ENCODE measurements around the gene SLCO4A1. TPM values are rescaled to one million over a fixed set of nuclear protein-coding genes. Genes with fewer than 3 reads are reported as not detected.

The SLCO4A1 gene
- total and polyA plus RNA-seq, 11 donors: 1.00 to 54.0 (median 11.5) TPM

GRCh38 chr20:62668441-62669027, 26.2 kb downstream of the SLCO4A1 start:
- peak in 4 of 5 donors; percentile 63 to 73 (median 66) for DNase-seq
- peak in 3 of 4 donors; percentile 53 to 61 (median 56) for ATAC-seq

GRCh38 chr20:62669249-62669648, 26.9 kb downstream of the SLCO4A1 start:
- ATAC-seq: no peak
- H3K4me1 ChIP-seq: peaks cover 0 to 27% (median 12%) of the 10 kb centered on the region in 12 donors
- H3K9me3 ChIP-seq: no peaks in the 10 kb centered on the region
- H3K27me3 ChIP-seq: peaks cover 0 to 6% (median 0%) of the 10 kb centered on the region in 9 donors
- H3K4me3 ChIP-seq: no peak overlapping the region
- no peak overlapping the region for H3K27ac ChIP-seq
- peaks cover 0 to 11% (median 0%) of the 10 kb centered on the region in 9 donors for H3K36me3 ChIP-seq
- TF ChIP-seq CTCF (IDR thresholded peaks at IDR 0.05): no peak
- intact Hi-C loops (cut with DNase I): loop anchor here in 9 of 10 donors (1.0 to 10.0 kb wide), 7 partner anchors 122 to 326 kb away; no protein-coding TSS in a partner anchor
- WGBS, 4 donors: 85 to 97% (median 94%) methylated on average over 4 to 10 of the region's 10 CpGs
- peak in 1 of 5 donors; percentile 18 for DNase-seq

More at GRCh38 chr20:62668441-62669027, 26.2 kb downstream of the SLCO4A1 start:
- H3K4me1 ChIP-seq: peaks cover 0 to 27% (median 12%) of the 10 kb centered on the region in 12 donors
- intact Hi-C loops (cut with DNase I): loop anchor here (1.0 to 10.0 kb wide), 9 partner anchors 122 to 326 kb away; no protein-coding TSS in a partner anchor
- no peaks in the 10 kb centered on the region for H3K9me3 ChIP-seq
- TF ChIP-seq POLR2A (IDR thresholded peaks at IDR 0.05) (no peak), CTCF (IDR thresholded peaks at IDR 0.05) (peak; percentile 75 to 87 (median 83))
- H3K36me3 ChIP-seq: peaks cover 0 to 11% (median 0%) of the 10 kb centered on the region in 9 donors
- peaks cover 0 to 2% (median 0%) of the 10 kb centered on the region in 9 donors for H3K27me3 ChIP-seq
- H3K4me3 ChIP-seq: no peak overlapping the region
- WGBS, 4 donors: 54 to 60% (median 56%) methylated on average over 13 of the region's 13 CpGs
- H3K27ac ChIP-seq: no peak overlapping the region

- WGBS, 4 donors: 93 to 96% (median 94%) methylated on average over 14 of the region's 14 CpGs
- intact Hi-C loops (cut with DNase I): loop anchor here in 3 of 10 donors (5.0 to 10.0 kb wide), 2 partner anchors 137 to 335 kb away; partner anchors contain the start of gene BHLHE23 (in 2 of the 3)
- peaks cover 0 to 11% (median 0%) of the 10 kb centered on the region in 9 donors for H3K36me3 ChIP-seq
These were observed 27.9 kb downstream of the SLCO4A1 start for GRCh38 chr20:62670156-62670555.

More at GRCh38 chr20:62670156-62670555, 27.9 kb downstream of the SLCO4A1 start:
- Histone ChIP-seq H3K9me3 (no peaks in the 10 kb centered on the region), H3K27me3 (peaks cover 0 to 14% (median 0%) of the 10 kb centered on the region in 9 donors), H3K4me3 (no peak overlapping the region), H3K4me1 (peaks cover 0 to 26% (median 11%) of the 10 kb centered on the region in 12 donors), H3K27ac (no peak overlapping the region)
- DNase-seq (no peak), ATAC-seq (no peak)
- no peak for TF ChIP-seq POLR2A (IDR thresholded peaks at IDR 0.05)
- TF ChIP-seq CTCF (IDR thresholded peaks at IDR 0.05): no peak
